ENCODE results near the gene S100A9. TPM values are rescaled to one million over a fixed set of nuclear protein-coding genes. Genes with fewer than 3 reads are reported as not detected.

S100A9 gene
- total RNA-seq, 1 donor from 2014 or later: not detected

- H3K27ac Mint-ChIP-seq (ENCODE audit: unreplicated experiment): no peak overlapping the region
- no peaks in the 10 kb centered on the region for H3K4me1 Mint-ChIP-seq (ENCODE audit: unreplicated experiment)
- TF ChIP-seq CTCF (IDR thresholded peaks at IDR 0.05): no peak
- no peaks in the 10 kb centered on the region for H3K36me3 Mint-ChIP-seq (ENCODE audit: unreplicated experiment)
- DNase-seq (ENCODE audit: extremely low spot score, unreplicated experiment): no peak
- peaks cover 4% of the 10 kb centered on the region for H3K27me3 Mint-ChIP-seq (ENCODE audit: unreplicated experiment)
- no peaks in the 10 kb centered on the region for H3K9me3 Mint-ChIP-seq (ENCODE audit: unreplicated experiment)
- no peak overlapping the region for H3K4me3 Mint-ChIP-seq (ENCODE audit: unreplicated experiment)
Observed at GRCh38 chr1:153371231-153371630, 13.6 kb downstream of the S100A9 start.

- no peak for DNase-seq (ENCODE audit: extremely low spot score, unreplicated experiment)
- Mint-ChIP-seq H3K36me3 (ENCODE audit: unreplicated experiment) (no peaks in the 10 kb centered on the region), H3K9me3 (ENCODE audit: unreplicated experiment) (no peaks in the 10 kb centered on the region), H3K27ac (ENCODE audit: unreplicated experiment) (no peak overlapping the region), H3K27me3 (ENCODE audit: unreplicated experiment) (peaks cover 4% of the 10 kb centered on the region), H3K4me1 (ENCODE audit: unreplicated experiment) (no peaks in the 10 kb centered on the region), H3K4me3 (ENCODE audit: unreplicated experiment) (no peak overlapping the region)
- TF ChIP-seq CTCF (IDR thresholded peaks at IDR 0.05): no peak
Observed at GRCh38 chr1:153372571-153372970, 14.9 kb downstream of the S100A9 start.

GRCh38 chr1:153374071-153374470 lies 16.4 kb downstream of the S100A9 start:
- H3K36me3 Mint-ChIP-seq (ENCODE audit: unreplicated experiment): no peaks in the 10 kb centered on the region
- no peaks in the 10 kb centered on the region for H3K4me1 Mint-ChIP-seq (ENCODE audit: unreplicated experiment)
- TF ChIP-seq CTCF (IDR thresholded peaks at IDR 0.05): no peak
- H3K9me3 Mint-ChIP-seq (ENCODE audit: unreplicated experiment): no peaks in the 10 kb centered on the region
- no peak overlapping the region for H3K27ac Mint-ChIP-seq (ENCODE audit: unreplicated experiment)
- H3K4me3 Mint-ChIP-seq (ENCODE audit: unreplicated experiment): no peak overlapping the region
- DNase-seq (ENCODE audit: extremely low spot score, unreplicated experiment): no peak
- H3K27me3 Mint-ChIP-seq (ENCODE audit: unreplicated experiment): peaks cover 4% of the 10 kb centered on the region

GRCh38 chr1:153375511-153375910 lies 17.9 kb downstream of the S100A9 start, which contains the start of gene S100A12:
TSS of gene S100A12 (minus strand) at chr1:153375621. CDS start at chr1:153374592, 1,029 bp downstream.
- no peak for TF ChIP-seq CTCF (IDR thresholded peaks at IDR 0.05)
- no peak for DNase-seq (ENCODE audit: extremely low spot score, unreplicated experiment)

GRCh38 chr1:153379591-153379990 lies 21.9 kb downstream of the S100A9 start:
- Mint-ChIP-seq H3K27me3 (ENCODE audit: unreplicated experiment) (no peaks in the 10 kb centered on the region), H3K9me3 (ENCODE audit: unreplicated experiment) (peaks cover 22% of the 10 kb centered on the region), H3K4me1 (ENCODE audit: unreplicated experiment) (no peaks in the 10 kb centered on the region), H3K27ac (ENCODE audit: unreplicated experiment) (no peak overlapping the region), H3K36me3 (ENCODE audit: unreplicated experiment) (no peaks in the 10 kb centered on the region), H3K4me3 (ENCODE audit: unreplicated experiment) (no peak overlapping the region)
- TF ChIP-seq CTCF (IDR thresholded peaks at IDR 0.05): no peak
- no peak for DNase-seq (ENCODE audit: extremely low spot score, unreplicated experiment)

More at GRCh38 chr1:153375511-153375910, 17.9 kb downstream of the S100A9 start, which contains the start of gene S100A12:
- no peak within 1 kb of the TSS for H3K27ac Mint-ChIP-seq (ENCODE audit: unreplicated experiment)
- H3K4me1 Mint-ChIP-seq (ENCODE audit: unreplicated experiment): no peaks in the 10 kb centered on the region
- H3K36me3 Mint-ChIP-seq (ENCODE audit: unreplicated experiment): no peaks in the 10 kb centered on the region
- no peak within 1 kb of the TSS for H3K4me3 Mint-ChIP-seq (ENCODE audit: unreplicated experiment)
- H3K9me3 Mint-ChIP-seq (ENCODE audit: unreplicated experiment): no peaks in the 10 kb centered on the region
- H3K27me3 Mint-ChIP-seq (ENCODE audit: unreplicated experiment): no peaks in the 10 kb centered on the region
